SHP77 (cell line): Measurements from ENCODE around the gene WWOX.

ENCODE experiments used
- DNase-seq, 2 experiments: peaks; one replicate each; lab custom pipeline; 2025; lab: John Stamatoyannopoulos, UW

The WWOX gene

GRCh38 chr16:78353640-78354275, 254.3 kb downstream of the WWOX start:
- no peak for DNase-seq

GRCh38 chr16:78362524-78363135, 263.2 kb downstream of the WWOX start:
- no peak for DNase-seq

- DNase-seq = no peak
Measured at GRCh38 chr16:78363843-78364555, 264.5 kb downstream of the WWOX start.

GRCh38 chr16:78364556-78364880, 265.1 kb downstream of the WWOX start:
- no peak for DNase-seq

- no peak for DNase-seq
Measured at GRCh38 chr16:78365366-78365765, 265.9 kb downstream of the WWOX start.

- peak in 1 of 2 experiments; percentile 31 for DNase-seq
Measured at GRCh38 chr16:78368121-78369102, 269.0 kb downstream of the WWOX start.

- no peak for DNase-seq
Measured at GRCh38 chr16:78372277-78372676, 272.8 kb downstream of the WWOX start.

- no peak for DNase-seq
Measured at GRCh38 chr16:78375055-78375679, 275.7 kb downstream of the WWOX start.

GRCh38 chr16:78376452-78376851, 277.0 kb downstream of the WWOX start:
- no peak for DNase-seq

GRCh38 chr16:78377312-78377711, 277.9 kb downstream of the WWOX start:
- DNase-seq = no peak

- DNase-seq = no peak
Measured at GRCh38 chr16:78381060-78381459, 281.6 kb downstream of the WWOX start.

GRCh38 chr16:78383118-78383517, 283.7 kb downstream of the WWOX start:
- no peak for DNase-seq

- no peak for DNase-seq
Measured at GRCh38 chr16:78385086-78385805, 285.8 kb downstream of the WWOX start.

GRCh38 chr16:78386557-78387324, 287.3 kb downstream of the WWOX start:
- no peak for DNase-seq

- no peak for DNase-seq
Measured at GRCh38 chr16:78389009-78389498, 289.6 kb downstream of the WWOX start.

- DNase-seq = no peak
Measured at GRCh38 chr16:78390092-78390491, 290.6 kb downstream of the WWOX start.

- DNase-seq = no peak
Measured at GRCh38 chr16:78390508-78391324, 291.3 kb downstream of the WWOX start.

- DNase-seq = no peak
Measured at GRCh38 chr16:78392585-78393195, 293.2 kb downstream of the WWOX start.

GRCh38 chr16:78395035-78395434, 295.6 kb downstream of the WWOX start:
- no peak for DNase-seq
